Liver (tissue), 3 donors: ENCODE measurements around the gene YOD1.

ENCODE experiments used
- CTCF ChIP-seq: fragments of 150-350 bp; IDR thresholded peaks from 2 replicates; pipeline ENCODE4 v1.5.1; 2017; ENCODE audit warnings: improper control_type of control experiment, low read depth, low read length; ENCODE audit not compliant: missing input control
- FOXA1 ChIP-seq: IDR thresholded peaks from 2 replicates; pipeline ENCODE4 v1.6.1; 2016; ENCODE audit warnings: antibody characterized with exemption
- JUND ChIP-seq, 2 donors: IDR thresholded peaks; 2 replicates each; pipeline ENCODE4 v1.6.1; 2016; ENCODE audit warnings: antibody characterized with exemption in 2 of 2
- MAX ChIP-seq: IDR thresholded peaks from 2 replicates; pipeline ENCODE4 v1.6.1; 2016; ENCODE audit warnings: antibody characterized with exemption
- TAF1 ChIP-seq: conservative IDR thresholded peaks from 2 replicates; pipeline ENCODE4 v1.6.1; 2016; ENCODE audit warnings: antibody characterized with exemption, mild to moderate bottlenecking
- TF ChIP-seq, protein P1 (sequence below): IDR thresholded peaks from 2 replicates; pipeline ENCODE4 v1.6.1; 2016; ENCODE audit warnings: antibody characterized with exemption
- donor health status: healthy.
- donor health status: healthy.

DNA sequence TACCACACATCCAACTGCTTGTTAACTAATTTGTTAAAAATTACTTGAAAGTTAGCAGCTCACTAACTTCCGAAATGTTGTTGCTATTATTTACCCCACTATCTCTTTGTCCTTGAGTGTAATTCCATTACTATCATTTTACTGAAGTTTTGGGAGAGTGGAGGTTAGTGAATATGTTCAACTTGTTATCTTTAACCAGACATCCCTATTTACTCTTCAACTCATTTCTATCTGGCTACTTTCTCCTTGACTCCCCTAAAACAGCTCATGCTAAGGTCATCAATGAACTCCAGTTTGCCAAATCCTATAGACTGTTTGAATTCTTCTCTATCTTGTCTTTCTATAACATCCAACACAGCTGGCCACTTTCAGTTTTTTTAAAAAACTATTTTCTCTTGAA is 14.1 kb downstream of the YOD1 start:
- TF ChIP-seq CTCF (no peak), TAF1 (no peak), FOXA1 (no peak), JUND (IDR thresholded peaks at IDR 0.05) (no peak), MAX (no peak)
- TF ChIP-seq, protein P1, sequence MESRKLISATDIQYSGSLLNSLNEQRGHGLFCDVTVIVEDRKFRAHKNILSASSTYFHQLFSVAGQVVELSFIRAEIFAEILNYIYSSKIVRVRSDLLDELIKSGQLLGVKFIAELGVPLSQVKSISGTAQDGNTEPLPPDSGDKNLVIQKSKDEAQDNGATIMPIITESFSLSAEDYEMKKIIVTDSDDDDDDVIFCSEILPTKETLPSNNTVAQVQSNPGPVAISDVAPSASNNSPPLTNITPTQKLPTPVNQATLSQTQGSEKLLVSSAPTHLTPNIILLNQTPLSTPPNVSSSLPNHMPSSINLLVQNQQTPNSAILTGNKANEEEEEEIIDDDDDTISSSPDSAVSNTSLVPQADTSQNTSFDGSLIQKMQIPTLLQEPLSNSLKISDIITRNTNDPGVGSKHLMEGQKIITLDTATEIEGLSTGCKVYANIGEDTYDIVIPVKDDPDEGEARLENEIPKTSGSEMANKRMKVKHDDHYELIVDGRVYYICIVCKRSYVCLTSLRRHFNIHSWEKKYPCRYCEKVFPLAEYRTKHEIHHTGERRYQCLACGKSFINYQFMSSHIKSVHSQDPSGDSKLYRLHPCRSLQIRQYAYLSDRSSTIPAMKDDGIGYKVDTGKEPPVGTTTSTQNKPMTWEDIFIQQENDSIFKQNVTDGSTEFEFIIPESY, result no peak
